Vagina (tissue), 2 donors: ENCODE measurements around the gene ARL6IP5.

ENCODE experiments used
- POLR2A ChIP-seq, 2 donors: fragments of 450-650 bp; IDR thresholded peaks; one replicate each; pipeline ENCODE4 v1.6.1; 2017; ENCODE audit warnings: antibody characterized with exemption in 2 of 2, mild to moderate bottlenecking in 2 of 2, moderate library complexity in 2 of 2
- POLR2AphosphoS5 ChIP-seq, 2 donors: sonication (generic); formaldehyde crosslinking; IDR thresholded peaks; one replicate each; pipeline ENCODE4 v1.9.0; 2017; ENCODE audit warnings: antibody characterized with exemption in 2 of 2, mild to moderate bottlenecking in 2 of 2, low read depth in 1 of 2; ENCODE audit not compliant: insufficient read depth in 1 of 2
- TF ChIP-seq, protein P1 (sequence below), 3 experiments: fragments of 450-650 bp in 2 of 3; fragments of 200-600 bp in 1 of 3; sonication (generic) in 1 of 3; IDR thresholded peaks; one replicate each; pipeline ENCODE4 v1.5.1; 2017 to 2019; ENCODE audit warnings: antibody characterized with exemption in 3 of 3, mild to moderate bottlenecking in 2 of 3, moderate library complexity in 2 of 3

DNA sequence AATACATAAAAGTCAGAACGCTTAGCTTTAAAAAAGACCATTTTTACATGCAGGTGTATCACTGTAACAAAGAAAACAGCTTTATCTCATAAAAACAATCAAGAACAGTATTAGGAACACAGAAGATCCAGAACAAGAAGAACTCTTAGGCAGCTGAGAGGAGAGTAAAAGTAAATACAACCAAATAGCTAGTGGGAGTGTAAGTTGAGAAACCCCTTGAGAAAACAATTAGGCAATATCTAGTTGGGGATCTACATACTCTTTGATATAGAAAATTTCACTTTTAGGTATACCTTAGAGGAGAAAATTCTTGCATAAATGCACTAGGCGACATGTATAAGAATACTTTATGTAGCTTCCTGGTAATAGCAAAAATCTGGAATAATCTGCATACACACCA, 40.1 kb upstream of the ARL6IP5 start:
- no peak for TF ChIP-seq POLR2A (IDR thresholded peaks at IDR 0.05)
- TF ChIP-seq, protein P1, sequence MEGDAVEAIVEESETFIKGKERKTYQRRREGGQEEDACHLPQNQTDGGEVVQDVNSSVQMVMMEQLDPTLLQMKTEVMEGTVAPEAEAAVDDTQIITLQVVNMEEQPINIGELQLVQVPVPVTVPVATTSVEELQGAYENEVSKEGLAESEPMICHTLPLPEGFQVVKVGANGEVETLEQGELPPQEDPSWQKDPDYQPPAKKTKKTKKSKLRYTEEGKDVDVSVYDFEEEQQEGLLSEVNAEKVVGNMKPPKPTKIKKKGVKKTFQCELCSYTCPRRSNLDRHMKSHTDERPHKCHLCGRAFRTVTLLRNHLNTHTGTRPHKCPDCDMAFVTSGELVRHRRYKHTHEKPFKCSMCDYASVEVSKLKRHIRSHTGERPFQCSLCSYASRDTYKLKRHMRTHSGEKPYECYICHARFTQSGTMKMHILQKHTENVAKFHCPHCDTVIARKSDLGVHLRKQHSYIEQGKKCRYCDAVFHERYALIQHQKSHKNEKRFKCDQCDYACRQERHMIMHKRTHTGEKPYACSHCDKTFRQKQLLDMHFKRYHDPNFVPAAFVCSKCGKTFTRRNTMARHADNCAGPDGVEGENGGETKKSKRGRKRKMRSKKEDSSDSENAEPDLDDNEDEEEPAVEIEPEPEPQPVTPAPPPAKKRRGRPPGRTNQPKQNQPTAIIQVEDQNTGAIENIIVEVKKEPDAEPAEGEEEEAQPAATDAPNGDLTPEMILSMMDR (IDR thresholded peaks at IDR 0.05), result no peak
- TF ChIP-seq POLR2AphosphoS5 (IDR thresholded peaks at IDR 0.05; ENCODE audit: insufficient read depth in 1 of 2, low read depth in 1 of 2), result no peak
